Measurements from ENCODE around the gene SDF2.
A peak's percentile ranks its signal among the peaks of the same experiment; 100 is the strongest.

SDF2 gene, protein sequence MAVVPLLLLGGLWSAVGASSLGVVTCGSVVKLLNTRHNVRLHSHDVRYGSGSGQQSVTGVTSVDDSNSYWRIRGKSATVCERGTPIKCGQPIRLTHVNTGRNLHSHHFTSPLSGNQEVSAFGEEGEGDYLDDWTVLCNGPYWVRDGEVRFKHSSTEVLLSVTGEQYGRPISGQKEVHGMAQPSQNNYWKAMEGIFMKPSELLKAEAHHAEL

DNA sequence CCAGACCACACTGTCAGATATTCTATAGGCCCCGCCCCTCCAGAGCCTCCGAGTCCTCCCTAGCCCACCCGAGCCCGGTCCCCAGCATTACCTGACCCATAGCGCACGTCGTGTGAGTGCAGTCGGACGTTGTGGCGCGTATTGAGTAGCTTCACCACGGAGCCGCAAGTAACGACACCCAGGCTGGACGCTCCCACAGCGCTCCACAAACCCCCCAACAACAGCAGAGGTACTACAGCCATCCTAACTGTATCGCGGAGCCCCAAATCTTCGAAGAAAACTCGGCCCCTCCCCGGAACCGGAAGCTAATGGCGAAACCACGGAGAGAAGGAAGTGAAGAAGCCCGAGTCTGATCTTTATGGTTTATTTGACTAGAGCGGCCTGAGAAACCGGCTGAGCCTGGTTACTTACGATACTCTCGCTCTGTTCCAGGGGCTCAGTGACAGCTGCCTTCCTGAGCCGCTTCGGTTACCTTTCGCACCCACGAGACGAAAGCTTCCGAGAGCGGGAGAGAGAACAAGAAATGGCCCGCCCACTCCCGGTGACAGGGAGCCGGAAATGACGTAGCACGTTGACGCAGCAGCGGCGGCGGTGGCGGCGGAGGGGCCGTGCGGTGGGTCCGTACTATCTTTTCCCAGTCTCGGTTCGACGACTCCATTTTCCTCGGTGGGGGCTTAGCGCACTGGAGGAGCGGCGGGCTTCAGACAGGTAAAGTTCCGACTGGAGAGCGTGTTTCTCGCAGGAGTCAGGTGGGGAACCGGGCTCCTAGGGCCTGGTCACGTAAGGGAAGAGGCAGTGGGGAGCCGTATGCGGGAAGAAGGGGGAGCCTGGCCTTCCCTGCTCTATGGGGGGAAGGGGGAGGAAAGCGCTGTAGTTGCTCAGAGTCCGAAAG lies at the start of gene SDF2, which contains the start of gene SUPT6H:
Gene SDF2, minus strand, starts transcription at position 272 of the 892 bp plus-strand sequence. Its CDS starts 30 bp downstream, at position 242.
Gene SUPT6H, plus strand, starts transcription at position 571 of the 892 bp plus-strand sequence. CDS start 11,197 bp downstream, outside the sequence.
- peak; percentile 47 for DNase-seq (ENCODE audit: low read depth)

DNA sequence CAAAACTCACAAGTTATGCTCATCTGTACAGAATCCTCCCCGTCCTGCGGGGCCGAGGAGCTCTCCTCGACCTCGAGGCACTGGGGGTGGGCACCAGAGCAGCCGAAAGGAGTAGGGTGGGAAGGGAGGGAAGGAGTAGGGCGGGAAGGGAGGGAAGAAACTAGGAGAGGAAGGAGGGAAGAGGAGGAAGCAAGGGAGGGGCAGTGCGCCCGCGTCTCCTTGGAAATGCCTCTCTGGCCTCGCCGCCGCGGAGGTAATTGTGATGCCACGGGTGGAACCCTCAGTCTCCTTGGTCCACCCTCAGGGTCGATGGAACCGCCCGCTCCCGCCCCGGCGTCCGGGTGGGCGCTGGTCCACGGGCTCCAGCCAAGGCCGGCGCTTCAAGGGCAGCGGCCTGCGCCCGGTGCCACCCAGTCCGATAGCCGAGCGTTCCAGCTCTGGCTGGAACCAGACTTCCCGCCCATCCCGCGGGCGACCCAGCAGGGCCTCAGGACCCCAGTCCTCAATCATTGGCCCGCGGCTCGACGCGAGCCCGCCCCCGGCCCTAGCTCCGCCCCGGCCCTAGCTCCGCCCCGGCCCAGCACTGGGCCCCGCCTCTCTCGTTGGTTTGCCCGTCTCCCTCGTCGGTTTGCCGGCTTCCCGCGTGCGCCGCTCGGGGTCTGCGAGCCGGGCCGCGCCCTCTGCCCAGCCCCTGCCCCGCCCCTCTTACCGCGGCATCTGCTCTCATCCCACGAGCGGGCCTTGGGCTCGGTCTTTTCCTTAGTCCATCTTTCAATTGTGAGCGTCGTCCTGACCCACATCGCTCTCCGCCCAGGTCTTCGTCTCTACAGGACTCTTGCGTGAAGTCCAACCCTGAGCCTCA lies 49.4 kb upstream of the SDF2 start:
- peak; percentile 87 for DNase-seq (ENCODE audit: low read depth)

DNA sequence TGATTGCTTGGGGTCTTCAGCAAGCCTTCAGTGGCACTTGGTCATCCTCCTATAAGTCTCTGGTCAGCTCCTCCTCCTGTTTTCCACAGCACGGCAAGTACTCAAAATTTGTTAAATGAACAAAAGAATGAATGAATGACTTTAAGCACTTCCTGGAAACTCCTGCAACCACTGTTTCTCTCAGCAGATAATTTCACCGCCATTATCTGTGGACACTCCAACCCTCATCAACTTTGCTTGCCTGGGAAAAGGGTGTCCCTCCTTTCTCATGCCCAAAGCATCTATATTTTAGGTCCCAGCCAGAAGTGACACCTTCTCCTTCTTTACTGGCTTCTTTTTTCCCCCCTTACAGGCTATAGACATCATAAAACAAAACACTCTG lies 45.6 kb upstream of the SDF2 start:
- no peak for DNase-seq (ENCODE audit: low read depth)

DNA sequence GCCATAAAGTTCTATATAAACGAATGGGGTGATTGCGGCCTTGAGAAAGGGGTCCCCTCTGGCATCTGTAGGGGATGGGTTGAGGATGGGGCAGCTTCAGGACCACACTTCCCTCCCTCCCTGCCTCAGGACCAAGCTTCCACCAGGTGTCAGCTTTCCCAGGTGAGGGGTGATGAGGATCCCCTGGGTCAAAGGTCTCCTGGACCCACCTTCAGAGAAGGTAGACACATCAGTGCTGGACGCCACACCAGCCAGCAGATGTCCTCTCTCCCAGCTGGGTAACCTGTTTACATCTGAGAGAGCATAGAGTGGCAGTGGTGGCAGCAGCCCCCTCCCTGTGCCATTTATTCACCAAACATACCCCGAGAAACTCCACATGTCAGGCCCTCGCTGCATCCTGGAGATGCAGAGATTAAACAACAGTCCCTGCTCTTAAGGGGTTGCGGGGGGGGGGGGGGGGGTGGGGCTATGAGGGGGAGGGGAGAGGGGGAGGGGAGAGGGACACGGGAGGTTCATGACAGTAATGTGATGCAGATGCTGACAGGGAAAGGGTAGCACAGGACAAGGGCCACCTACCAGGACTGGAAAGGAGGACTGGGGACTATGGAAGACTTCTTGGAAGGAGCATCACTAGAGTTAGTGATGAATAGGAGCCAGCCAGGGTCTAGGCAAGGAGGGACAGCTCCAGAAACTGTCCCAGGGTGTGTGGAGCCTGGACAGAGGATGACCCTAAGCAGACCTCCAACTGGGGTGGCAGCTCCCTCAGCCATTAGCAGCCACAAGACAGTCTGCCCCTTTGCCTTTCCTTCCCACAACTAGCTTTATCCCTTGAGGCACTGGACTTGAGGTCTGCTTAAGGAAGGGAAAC lies 45.0 kb upstream of the SDF2 start:
- no peak for DNase-seq (ENCODE audit: low read depth)

DNA sequence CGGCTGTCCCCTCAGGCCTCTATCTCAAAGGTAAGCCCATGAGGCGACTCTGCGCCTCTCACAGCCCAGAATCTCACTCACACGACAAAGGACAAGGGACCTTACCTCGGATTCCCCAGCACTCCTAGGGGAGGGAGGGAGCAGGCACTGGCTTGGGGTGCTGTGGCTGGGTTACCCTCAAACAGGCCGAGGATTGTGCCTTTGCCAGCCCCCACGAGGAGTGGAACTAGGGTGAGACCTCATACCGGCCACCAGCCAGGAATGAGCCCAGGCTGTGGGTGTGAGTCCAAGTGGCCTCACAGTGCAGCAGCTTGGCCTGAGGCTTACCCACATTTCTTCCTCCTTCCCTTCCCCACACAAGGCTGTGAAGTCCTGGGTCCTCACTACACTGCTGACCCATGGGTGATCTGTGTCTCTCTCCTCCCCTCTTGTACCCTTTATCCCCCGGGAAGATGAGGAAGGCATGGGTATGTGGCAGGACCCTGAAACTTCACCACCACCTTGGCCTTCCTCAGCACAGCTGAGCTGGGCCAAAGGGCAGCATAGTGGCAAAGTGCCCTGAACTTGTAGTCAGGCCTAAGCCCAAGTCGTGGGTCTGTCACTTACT lies 44.1 kb upstream of the SDF2 start:
- DNase-seq (ENCODE audit: low read depth): no peak

DNA sequence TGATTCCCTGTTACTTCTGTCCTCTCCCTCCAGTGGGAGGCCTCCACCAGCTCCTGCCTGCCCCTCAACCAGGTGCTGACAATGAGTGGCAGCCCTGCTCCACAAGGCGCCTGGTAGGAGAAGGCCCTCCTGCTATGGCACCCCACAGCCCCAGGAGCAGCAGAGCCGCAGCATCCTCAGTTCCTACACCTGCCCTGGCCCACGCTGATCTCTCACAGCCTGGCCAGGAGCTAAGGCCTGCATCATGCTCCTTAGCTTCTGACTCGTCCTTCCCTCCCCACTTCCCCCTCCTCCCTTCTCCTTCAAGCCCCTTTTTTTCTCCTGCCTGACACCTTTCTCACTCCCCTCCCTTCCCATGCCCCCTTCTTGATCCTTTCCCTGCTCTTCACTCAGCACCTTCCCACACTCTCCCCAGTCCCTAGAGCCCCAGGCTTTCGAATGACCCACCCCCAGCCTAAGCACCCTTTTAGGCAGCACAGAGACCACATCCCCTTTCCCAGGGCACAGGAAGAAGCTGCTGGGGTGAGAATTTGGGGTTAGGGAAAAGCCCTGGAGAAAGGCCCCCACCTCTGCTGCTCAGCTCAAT lies 43.5 kb upstream of the SDF2 start:
- no peak for DNase-seq (ENCODE audit: low read depth)

DNA sequence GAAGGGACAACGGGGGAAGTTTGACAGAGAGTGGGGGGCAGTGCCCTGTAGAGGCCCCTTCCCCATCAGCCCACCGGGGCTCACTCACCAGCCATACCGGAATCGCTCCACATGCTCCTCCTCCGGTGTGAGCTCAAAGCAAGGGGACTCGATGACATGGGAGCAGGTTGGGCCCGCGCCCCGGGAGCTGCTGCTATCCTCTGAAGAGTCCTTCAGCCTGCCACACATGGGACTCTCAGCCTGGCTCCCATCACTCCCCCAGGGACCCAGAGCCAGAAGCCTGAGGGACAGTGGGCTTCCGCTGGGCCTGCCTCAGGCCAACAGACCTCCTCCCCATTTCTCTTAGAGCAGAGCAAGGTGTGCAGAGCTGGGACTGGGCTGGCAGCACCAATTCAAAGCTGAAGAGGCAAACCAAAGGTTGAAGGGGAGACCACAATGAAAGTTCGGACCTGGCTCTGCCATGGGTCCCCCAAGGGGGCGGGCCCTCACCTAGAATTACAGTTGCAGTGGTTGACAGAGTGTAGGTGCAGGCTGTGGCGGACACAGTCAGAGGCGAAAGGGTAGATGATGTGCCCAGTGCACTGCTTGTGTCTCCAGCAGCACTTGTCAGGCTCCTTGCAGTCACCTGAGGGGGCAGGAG lies 42.6 kb upstream of the SDF2 start:
- no peak for DNase-seq (ENCODE audit: low read depth)

DNA sequence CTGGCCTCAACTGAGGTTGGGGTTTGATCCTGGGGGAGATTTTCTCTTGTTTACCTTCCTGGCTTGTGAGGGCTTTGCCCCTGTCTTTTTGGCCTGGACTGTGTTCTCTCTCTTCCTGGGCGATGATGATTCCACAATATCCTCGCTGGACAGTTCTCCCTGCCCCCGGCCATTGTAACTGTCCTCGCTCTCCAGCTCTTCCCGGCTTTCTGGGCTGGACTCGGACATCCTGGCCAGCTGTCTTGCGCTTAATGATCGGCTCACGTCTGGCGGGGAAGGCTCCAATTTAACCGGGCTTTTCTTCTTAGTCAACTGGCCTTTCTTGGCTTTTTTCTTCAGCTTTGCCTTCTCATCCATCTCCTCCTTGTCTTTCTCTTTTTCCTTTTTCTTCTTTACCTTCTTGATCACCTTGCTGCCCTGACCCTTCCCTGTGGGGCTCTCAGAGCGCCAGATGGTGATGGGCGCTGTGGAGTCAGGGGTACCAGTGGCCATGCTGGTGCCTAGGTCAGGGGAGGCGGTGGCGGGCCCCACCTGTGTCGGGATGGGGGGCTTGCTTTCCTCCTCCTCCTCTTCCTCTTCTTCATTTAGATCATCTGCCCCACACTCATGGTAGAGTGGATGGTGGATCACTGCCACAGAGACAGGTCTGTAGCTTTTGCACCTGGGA lies 42.0 kb upstream of the SDF2 start:
- no peak for DNase-seq (ENCODE audit: low read depth)

DNA sequence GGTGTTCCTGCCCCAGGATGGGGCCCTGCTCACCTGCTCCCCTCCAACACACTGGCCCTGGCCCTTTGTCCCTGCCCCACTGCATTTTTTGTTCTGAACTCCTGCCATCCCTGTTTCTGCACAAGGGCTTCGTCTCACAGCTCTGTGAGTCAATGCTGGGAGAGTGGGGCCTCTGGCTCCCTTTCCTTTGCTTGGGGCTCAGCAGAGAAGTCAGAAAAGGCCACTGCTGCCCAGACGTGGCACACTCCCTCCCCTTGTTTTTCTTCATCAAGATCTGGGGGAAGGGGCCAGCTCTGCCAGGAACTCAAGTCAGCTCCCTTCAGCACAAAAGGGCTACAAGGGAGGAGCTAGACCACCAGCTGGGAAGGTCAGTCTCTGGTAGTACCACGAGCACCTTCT lies 41.0 kb upstream of the SDF2 start:
- DNase-seq (ENCODE audit: low read depth): no peak

DNA sequence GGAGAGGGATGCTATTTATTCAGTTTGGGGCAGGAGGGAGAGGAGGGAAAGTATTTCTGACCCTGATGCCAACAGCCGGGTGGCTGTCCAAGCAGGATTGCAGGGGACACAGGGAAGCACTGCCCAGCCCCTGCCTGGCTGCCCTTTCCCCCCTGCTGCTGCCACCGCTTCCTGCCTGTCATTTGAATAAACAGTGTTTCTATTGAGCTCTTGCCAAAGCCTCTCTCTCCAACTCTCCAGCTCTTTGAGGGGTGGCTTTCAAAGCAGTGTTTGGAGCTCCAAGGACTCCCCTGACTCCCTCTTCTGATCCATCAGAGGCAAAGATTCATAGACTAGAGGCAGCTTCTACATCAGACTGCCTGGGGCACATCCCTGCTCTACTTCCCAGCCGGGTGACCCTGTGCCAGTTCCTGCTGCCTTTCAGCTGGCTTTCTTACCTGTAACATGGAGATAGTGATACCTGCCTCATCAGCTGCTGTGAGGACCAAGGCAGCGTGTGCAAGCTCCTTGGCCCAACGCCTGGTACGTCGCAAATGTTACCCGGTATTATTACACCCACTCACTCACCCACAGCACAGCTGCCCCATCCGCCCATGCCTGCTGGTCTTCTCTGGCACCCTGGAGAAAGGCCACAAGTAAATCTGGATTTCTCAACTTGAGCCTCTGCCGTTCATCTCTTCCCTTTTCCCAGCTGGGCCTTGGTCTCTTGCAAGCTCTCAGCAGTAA lies 40.5 kb upstream of the SDF2 start:
- DNase-seq (ENCODE audit: low read depth): no peak

DNA sequence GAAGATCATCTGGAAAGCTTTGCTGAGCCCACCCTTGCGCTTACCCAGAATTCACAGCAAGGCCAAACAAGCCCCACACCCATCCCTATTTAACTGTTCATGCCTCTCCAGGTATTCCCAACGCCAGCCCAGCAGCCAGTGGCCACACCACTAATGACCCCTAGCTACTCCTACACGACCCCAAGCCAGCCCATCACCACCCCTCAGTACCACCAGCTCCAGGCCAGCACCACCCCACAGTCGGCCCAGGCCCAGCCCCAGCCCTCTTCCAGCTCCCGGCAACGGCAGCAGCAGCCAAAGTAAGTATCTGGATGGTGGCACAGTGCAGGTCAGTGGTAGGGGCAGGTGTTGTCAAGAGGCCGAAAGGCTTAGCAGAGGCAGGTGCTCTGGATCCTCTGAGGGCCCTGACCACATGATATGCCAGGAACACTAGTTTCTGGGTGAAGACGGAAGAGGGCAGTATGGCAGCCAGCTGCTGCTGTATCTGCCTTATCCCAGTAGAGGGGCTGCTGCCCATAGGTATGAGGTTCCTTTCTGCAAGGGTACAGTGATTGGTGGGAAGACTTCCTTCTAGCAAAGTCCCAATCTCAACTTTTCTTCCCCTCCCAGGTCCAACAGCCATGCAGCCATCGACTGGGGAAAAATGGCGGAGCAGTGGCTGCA lies 39.3 kb upstream of the SDF2 start:
- DNase-seq (ENCODE audit: low read depth): no peak

DNA sequence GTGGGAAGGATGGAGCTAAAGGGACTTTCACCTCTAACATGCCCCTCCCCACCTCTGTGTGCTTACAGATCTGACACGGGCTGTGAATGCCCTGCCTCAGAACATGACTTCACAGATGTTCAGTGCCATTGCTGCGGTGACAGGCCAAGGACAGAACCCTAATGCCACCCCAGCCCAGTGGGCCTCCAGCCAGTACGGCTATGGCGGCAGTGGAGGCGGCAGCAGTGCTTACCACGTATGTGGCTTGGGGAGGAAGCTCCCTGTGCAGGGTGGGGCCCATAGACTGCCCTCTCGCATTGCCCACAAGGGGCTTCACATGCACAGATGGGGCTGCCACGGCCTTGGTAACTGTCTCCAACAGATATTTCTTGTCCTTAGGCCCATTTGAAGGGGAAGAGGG lies 38.6 kb upstream of the SDF2 start:
- no peak for DNase-seq (ENCODE audit: low read depth)

DNA sequence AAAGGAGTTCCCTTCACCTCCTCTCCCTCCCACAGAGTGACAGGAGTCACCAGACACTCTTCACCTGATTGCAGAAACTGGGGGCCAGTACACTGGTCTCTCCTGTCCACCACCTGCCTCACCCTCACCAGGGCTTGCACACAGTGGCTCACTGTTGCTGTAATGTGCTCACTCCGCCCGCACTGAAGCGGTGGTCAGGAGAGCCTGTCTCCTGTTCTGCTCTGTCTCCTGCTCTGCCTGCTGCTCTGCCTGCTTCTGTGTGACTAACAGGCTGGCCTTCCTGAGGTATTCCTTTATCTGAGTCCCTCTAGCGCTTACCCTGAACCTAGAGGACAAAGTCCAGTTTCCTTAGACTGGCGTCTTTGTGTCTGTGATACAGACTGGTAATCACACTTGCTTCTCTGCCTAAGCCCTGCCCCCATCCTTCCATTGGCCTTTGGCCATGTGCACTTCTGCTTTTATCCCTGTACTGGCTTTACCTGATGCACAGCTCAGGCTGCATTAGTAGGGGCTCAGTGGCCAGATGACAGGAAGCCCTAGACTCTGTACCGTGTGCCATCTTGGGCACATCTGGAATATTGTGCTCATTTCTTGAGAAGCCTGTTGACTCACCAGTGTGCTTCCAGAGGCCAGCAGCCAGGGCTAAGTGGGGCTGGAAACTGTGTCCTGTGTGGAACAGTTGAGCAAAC lies 36.7 kb upstream of the SDF2 start:
- no peak for DNase-seq (ENCODE audit: low read depth)

DNA sequence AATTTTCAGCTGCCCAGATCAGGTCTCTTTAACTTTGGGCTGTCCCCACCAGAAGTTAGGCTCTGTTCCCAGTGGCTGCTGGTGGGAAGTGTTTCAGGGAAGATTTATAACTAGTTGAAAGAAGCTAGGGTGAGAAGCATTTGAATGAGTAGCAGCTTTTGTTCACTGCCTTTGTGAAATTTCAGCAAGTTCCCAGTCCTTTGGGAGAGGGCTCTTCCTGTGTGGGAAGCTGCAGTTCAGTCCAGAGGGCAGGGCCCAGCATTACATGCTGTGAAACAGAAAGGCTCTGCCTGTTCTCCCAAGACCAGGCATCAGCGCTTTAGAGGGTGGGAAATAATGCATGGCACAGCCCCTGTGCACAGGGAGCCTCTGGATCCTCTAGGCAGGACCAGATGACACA lies 32.2 kb upstream of the SDF2 start:
- DNase-seq (ENCODE audit: low read depth): no peak

DNA sequence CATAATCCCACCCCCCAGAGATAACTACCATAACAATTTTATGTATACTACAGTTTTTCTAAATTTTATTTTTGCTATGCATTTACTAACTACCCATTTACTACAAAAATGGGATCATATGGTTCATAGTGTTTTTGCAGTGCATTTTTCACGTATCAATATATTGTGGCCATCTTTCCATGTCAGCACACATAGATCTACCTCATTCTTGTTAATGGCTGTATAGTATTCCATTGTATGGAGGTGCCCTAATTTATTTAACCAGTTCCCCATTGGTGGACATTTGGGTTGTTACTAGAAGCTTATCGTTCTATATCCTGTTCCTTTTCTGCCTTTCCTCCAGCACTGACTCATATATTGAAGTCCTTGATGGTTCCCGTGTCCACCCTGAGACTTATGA lies 27.3 kb upstream of the SDF2 start:
- no peak for DNase-seq (ENCODE audit: low read depth)

DNA sequence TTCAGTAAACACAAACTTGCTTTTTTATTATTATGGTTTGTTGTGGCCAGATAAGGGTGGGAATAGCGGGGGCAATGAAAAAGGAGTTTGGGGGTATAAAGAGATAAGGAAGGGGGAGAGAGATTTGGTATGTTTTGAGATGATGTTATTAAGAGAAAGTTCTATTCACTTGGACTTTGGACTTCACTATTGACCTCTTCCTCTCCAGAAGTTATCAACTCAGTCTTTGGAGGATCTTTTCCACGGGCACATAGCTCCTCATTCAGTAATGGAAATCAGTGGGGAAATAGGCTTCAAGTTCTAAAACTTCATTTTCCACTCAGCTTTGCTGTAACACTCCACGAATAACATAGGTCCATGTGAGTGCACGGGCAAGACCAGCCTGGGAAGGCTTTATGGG lies 26.8 kb upstream of the SDF2 start:
- DNase-seq (ENCODE audit: low read depth): no peak

DNA sequence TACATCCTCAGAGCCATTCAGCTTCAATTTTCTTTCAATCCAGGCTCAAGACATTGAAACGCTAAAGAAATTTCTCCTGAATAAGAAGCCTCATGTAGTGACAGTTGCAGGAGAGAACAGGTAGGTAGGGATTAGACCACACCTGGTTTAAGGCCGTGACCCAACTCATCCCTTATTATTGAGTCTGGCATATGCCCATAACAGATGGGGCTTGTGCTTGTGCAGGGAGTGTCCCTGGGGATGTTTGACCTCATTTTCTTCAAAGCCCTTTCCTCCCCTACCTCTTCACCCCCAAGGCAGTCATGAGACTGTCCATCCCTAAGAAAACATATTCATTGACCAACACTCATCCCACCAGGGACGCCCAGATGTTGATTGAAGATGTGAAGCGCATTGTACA lies 24.6 kb upstream of the SDF2 start:
- no peak for DNase-seq (ENCODE audit: low read depth)

DNA sequence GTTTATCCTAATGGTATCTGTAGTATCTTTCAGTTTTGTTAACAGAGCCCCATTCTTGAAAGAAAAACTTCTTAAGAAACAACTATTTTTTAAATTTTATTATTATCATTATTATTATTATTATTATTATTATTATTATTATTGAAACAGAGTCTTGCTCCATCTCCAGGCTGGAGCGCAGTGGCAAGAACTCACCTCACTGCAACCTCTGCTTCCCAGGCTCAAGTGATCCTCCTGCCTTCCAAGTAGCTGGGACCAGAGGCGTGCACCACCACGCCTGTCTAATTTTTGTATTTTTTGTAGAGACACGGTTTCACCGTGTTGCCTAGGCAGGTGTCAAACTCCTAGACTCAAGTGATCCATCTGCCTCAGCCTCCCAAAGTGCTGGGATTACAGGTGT lies 23.7 kb upstream of the SDF2 start:
- DNase-seq (ENCODE audit: low read depth): no peak

All from fibroblast of the conjunctiva (primary cell).